HepG2 (cell line): ENCODE measurements around the gene MICAL3. TPM values are rescaled to one million over a fixed set of nuclear protein-coding genes. Genes with fewer than 3 reads are reported as not detected.

Experiments
- ATAC-seq: fragments of 200-7000 bp; cut with Tn5 transposase; 3 replicates; pipeline ENCODE4 v1.9.1; 2020; ENCODE audit warnings: mild to moderate bottlenecking, moderate library complexity
- BruUV-seq: library from RNA; stranded (reverse); fragments of 400-500 nt; replicated peaks from 2 replicates; lab custom pipeline; 2021; lab: Mats Ljungman, UMichigan
- CTCF ChIA-PET: fragments of 300-600 bp; formaldehyde crosslinking; extraction: SDS; loops from one replicate; lab custom pipeline; 2021; ENCODE audit warnings: low total read pairs, inconsistent platforms, low intra/inter-chr PET ratio; lab: Yijun Ruan, JAX
- POLR2A ChIA-PET: fragments of 350-600 bp; sonication (Branson Sonifier 250); formaldehyde crosslinking; loops from one replicate; lab custom pipeline; 2020; ENCODE audit warnings: antibody characterized with exemption, inconsistent platforms; lab: Yijun Ruan, JAX
- DNase-seq: peaks from one replicate; pipeline ENCODE4 v3.0.0-alpha.2; 2015; ENCODE audit warnings: low spot score
- FAIRE-seq: peaks from 3 replicates; lab custom pipeline; 2011; peaks lifted over from hg19 to GRCh38; lab: Jason Lieb, UNC
- H2AFZ ChIP-seq: one replicate; pipeline ENCODE4 v1.6.1; 2011; ENCODE audit warnings: low read length, inconsistent platforms
- H3K27ac ChIP-seq: fragments of 300-600 bp; 3 replicates; pipeline ENCODE4 v1.8.0; 2011; ENCODE audit warnings: mixed run types, mild to moderate bottlenecking, mixed read lengths, low read length, inconsistent platforms; ENCODE audit not compliant: insufficient read depth; ENCODE audit errors: extremely low read length
- H3K27me3 ChIP-seq, 2 experiments: fragments of 200-600 bp in 1 of 2; 2 replicates in 1 of 2; 3 replicates in 1 of 2; pipeline versions ENCODE4 v1.6.0 to v1.8.0; 2011; ENCODE audit warnings: low read length in 2 of 2, mild to moderate bottlenecking in 2 of 2, moderate library complexity in 2 of 2, inconsistent platforms in 1 of 2; ENCODE audit not compliant: insufficient read depth in 2 of 2, control insufficient read depth in 1 of 2
- H3K36me3 ChIP-seq, 2 experiments: fragments of 200-600 bp in 1 of 2; replicated peaks in 1 of 2; 2 replicates in 1 of 2; 3 replicates in 1 of 2; pipeline versions ENCODE4 v1.5.1 to v1.8.0; 2011; ENCODE audit warnings: low read length in 2 of 2, inconsistent platforms in 1 of 2; ENCODE audit not compliant: insufficient read depth in 2 of 2, control insufficient read depth in 1 of 2
- H3K4me1 ChIP-seq: 2 replicates; pipeline ENCODE4 v1.5.1; 2012; ENCODE audit warnings: low read length, inconsistent platforms; ENCODE audit not compliant: insufficient read depth
- H3K4me2 ChIP-seq: 2 replicates; pipeline ENCODE4 v1.6.0; 2011; ENCODE audit warnings: low read depth, low read length, inconsistent platforms
- H3K4me3 ChIP-seq, 3 experiments: fragments of 200-600 bp in 1 of 3; sonication (generic), shearing (Covaris generic) in 1 of 3; replicated peaks in 1 of 3; 2 replicates each; pipeline ENCODE4 v1.5.1; 2011 to 2016; ENCODE audit warnings: low read length in 3 of 3, inconsistent platforms in 2 of 3, low read depth in 2 of 3, mild to moderate bottlenecking in 2 of 3, control low read depth in 1 of 3, mixed read lengths in 1 of 3; ENCODE audit not compliant: insufficient read depth in 1 of 3
- H3K79me2 ChIP-seq: one replicate; pipeline ENCODE4 v1.6.1; 2011; ENCODE audit warnings: low read length, inconsistent platforms; ENCODE audit not compliant: insufficient read depth
- H3K9ac ChIP-seq: 2 replicates; pipeline ENCODE4 v1.6.0; 2011; ENCODE audit warnings: mild to moderate bottlenecking, low read depth, low read length, inconsistent platforms; ENCODE audit not compliant: insufficient read depth
- H3K9me3 ChIP-seq: 2 replicates; pipeline ENCODE4 v1.5.1; 2012; ENCODE audit warnings: mild to moderate bottlenecking, low read length
- H4K20me1 ChIP-seq: 2 replicates; pipeline ENCODE4 v1.6.0; 2011; ENCODE audit warnings: inconsistent platforms, mild to moderate bottlenecking, low read length, moderate library complexity; ENCODE audit not compliant: insufficient read depth
- ATF7 ChIP-seq, 2 experiments: fragments of 450-650 bp in 1 of 2; sonication (generic) in 1 of 2; formaldehyde crosslinking in 1 of 2; IDR thresholded peaks; 2 replicates each; pipeline versions ENCODE4 v1.4.0 to v1.6.1; 2016 to 2020; ENCODE audit warnings: antibody characterized with exemption in 1 of 2, mild to moderate bottlenecking in 1 of 2, missing genetic modification reagents in 1 of 2
- HBP1 ChIP-seq: IDR thresholded peaks from 2 replicates; pipeline ENCODE4 v1.6.1; 2016; ENCODE audit warnings: low read depth, control low read depth
- KLF12 ChIP-seq: sonication (generic); formaldehyde crosslinking; IDR thresholded peaks from 2 replicates; pipeline ENCODE4 v1.4.0; 2020; ENCODE audit warnings: missing genetic modification reagents, borderline replicate concordance
- MLX ChIP-seq: IDR thresholded peaks from 2 replicates; pipeline ENCODE4 v1.6.1; 2016
- ZNF124 ChIP-seq: sonication (generic); formaldehyde crosslinking; IDR thresholded peaks from 2 replicates; pipeline ENCODE4 v1.4.0; 2020; ENCODE audit warnings: missing genetic modification reagents
- ZNF276 ChIP-seq: sonication (generic); formaldehyde crosslinking; IDR thresholded peaks from 2 replicates; pipeline ENCODE4 v1.4.0; 2020; ENCODE audit warnings: mild to moderate bottlenecking, low read depth, missing genetic modification reagents
- ZSCAN20 ChIP-seq: sonication (generic); formaldehyde crosslinking; IDR thresholded peaks from 2 replicates; pipeline ENCODE4 v1.4.0; 2020; ENCODE audit warnings: missing genetic modification reagents, mild to moderate bottlenecking, borderline replicate concordance
- WGBS: methylation state at CpG from one replicate; pipeline ENCODE4 v1.1.6; 2017; ENCODE audit warnings: low lambda C conversion rate; 5-methylcytosine and 5-hydroxymethylcytosine counted together
- in situ Hi-C: cut with HindIII; loops from 2 replicates; pipeline ENCODE4 v1.10.0; 2017; ENCODE audit warnings: low pct_unique_long_range_greater_than_20kb; ENCODE audit not compliant: extremely low pct_ligation_motif_present
- intact Hi-C: fragments of 100-400 bp; cut with micrococcal nuclease; formaldehyde crosslinking; loops from one replicate; pipeline ENCODE4 v1.10.0; 2022; ENCODE audit not compliant: unreplicated experiment
- polyA plus RNA-seq, 8 experiments: library from polyadenylated mRNA; depleted of rRNA in 3 of 8; stranded (reverse) in 7 of 8; unstranded in 1 of 8; fragments of >200 nt; fragmentation: Illumina TruSeq in 4 of 8; extraction: Trizol in 4 of 8; gene quantifications; 2 replicates each; pipeline versions ENCODE4 v1.2.1 to v1.2.3, GENCODE V29; 2011 to 2016; ENCODE audit warnings: low read depth in 4 of 8, missing spikeins in 1 of 8, mixed read lengths in 1 of 8; ENCODE audit not compliant: insufficient read depth in 1 of 8
- total RNA-seq, 5 experiments: library from RNA; depleted of rRNA; stranded (reverse); fragments of >200 nt; fragmentation: Illumina TruSeq; extraction: Trizol; gene quantifications; 2 replicates each; pipeline ENCODE4 v1.2.3, GENCODE V29; 2016; ENCODE audit warnings: low read depth in 1 of 5
- TF ChIP-seq, protein P1 (sequence below): sonication (generic); formaldehyde crosslinking; IDR thresholded peaks from 2 replicates; pipeline ENCODE4 v1.9.0; 2022; ENCODE audit warnings: low read depth, missing genetic modification reagents
- TF ChIP-seq, protein P2 (sequence below): IDR thresholded peaks from 2 replicates; pipeline ENCODE4 v1.6.1; 2016; ENCODE audit warnings: low read depth, missing genetic modification reagents, missing compliant biosample characterization

Gene MICAL3
- total and polyA plus RNA-seq, 2 of the 13 experiments (the other 11 are each of a cell fraction or from before 2014, with no cell fraction given): 5.3 to 12.5 TPM

DNA sequence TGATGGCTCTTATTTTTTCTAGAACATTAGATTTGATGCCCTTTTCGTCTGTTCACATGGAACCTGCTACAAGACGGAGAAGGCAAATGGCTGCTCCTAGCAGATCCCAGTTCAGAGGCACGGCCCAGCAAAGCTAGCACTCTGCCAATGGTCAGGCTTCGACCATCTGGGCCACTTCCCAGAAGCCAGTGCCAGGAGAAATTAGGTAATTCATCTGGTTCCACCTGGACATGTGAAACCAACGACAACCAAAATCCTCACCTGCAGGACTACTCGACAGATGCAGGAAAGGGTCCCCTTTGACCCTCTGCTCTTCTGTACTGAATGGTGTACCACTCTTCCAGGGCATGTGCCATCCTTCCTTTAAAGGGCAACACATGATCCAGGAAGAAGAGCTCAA lies 25.4 kb downstream of the MICAL3 start (continued):
- TF ChIP-seq ATF7 (IDR thresholded peaks at IDR 0.05) (no peak), ATF7 (CRISPR knock-in tag; IDR thresholded peaks at IDR 0.05) (no peak)

DNA sequence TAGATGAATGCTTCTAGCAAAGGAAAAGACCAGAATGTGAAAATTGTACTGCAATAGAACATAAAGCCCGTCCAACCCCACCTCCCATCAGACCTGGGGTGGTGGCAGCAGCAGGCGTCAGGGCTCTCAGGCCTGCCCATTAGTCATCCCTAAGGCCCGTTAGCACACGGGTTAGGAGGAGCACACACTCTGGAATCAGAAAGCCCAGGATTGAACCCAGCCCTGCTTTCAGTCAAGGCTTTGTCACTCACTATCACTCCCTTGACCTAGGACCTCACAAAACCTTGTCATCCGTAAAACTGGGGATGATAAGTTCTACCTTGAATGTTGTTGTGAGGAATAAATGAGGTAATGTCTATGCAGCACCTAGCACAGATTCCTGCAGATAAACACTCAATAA lies 26.9 kb downstream of the MICAL3 start:
- no peak overlapping the region for H2AFZ ChIP-seq
- no peak for ATAC-seq
- CTCF ChIA-PET: no interaction called here
- H3K27ac ChIP-seq: no peak overlapping the region
- DNase-seq: no peak
- no peak overlapping the region for H3K9ac ChIP-seq
- peaks cover 51% of the 10 kb centered on the region for H3K79me2 ChIP-seq
- no peaks in the 10 kb centered on the region for H3K9me3 ChIP-seq
- H3K36me3 ChIP-seq: no peaks in the 10 kb centered on the region
- POLR2A ChIA-PET: no interaction called here
- no peaks in the 10 kb centered on the region for H3K27me3 ChIP-seq
- WGBS: 97% methylated on average over 4 of the region's 5 CpGs
- in situ Hi-C loops (loop anchor here (10.0 kb wide), 1 partner anchor 163 kb away; no protein-coding TSS in a partner anchor), intact Hi-C loops (no loop called here)
- no peak for FAIRE-seq
- no TSS peak for BruUV-seq
- no peak overlapping the region for H3K4me3 ChIP-seq
- H3K4me2 ChIP-seq: no peak overlapping the region
- no peaks in the 10 kb centered on the region; the same call in none of the 2 replicates for H4K20me1 ChIP-seq
- H3K4me1 ChIP-seq: peaks cover 40% of the 10 kb centered on the region
- no peak for TF ChIP-seq ZNF276 (CRISPR knock-in tag)
- TF ChIP-seq, protein P1, sequence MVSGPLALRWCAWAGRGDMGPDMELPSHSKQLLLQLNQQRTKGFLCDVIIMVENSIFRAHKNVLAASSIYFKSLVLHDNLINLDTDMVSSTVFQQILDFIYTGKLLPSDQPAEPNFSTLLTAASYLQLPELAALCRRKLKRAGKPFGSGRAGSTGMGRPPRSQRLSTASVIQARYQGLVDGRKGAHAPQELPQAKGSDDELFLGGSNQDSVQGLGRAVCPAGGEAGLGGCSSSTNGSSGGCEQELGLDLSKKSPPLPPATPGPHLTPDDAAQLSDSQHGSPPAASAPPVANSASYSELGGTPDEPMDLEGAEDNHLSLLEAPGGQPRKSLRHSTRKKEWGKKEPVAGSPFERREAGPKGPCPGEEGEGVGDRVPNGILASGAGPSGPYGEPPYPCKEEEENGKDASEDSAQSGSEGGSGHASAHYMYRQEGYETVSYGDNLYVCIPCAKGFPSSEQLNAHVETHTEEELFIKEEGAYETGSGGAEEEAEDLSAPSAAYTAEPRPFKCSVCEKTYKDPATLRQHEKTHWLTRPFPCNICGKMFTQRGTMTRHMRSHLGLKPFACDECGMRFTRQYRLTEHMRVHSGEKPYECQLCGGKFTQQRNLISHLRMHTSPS (CRISPR knock-in tag): no peak
- TF ChIP-seq, protein P2, sequence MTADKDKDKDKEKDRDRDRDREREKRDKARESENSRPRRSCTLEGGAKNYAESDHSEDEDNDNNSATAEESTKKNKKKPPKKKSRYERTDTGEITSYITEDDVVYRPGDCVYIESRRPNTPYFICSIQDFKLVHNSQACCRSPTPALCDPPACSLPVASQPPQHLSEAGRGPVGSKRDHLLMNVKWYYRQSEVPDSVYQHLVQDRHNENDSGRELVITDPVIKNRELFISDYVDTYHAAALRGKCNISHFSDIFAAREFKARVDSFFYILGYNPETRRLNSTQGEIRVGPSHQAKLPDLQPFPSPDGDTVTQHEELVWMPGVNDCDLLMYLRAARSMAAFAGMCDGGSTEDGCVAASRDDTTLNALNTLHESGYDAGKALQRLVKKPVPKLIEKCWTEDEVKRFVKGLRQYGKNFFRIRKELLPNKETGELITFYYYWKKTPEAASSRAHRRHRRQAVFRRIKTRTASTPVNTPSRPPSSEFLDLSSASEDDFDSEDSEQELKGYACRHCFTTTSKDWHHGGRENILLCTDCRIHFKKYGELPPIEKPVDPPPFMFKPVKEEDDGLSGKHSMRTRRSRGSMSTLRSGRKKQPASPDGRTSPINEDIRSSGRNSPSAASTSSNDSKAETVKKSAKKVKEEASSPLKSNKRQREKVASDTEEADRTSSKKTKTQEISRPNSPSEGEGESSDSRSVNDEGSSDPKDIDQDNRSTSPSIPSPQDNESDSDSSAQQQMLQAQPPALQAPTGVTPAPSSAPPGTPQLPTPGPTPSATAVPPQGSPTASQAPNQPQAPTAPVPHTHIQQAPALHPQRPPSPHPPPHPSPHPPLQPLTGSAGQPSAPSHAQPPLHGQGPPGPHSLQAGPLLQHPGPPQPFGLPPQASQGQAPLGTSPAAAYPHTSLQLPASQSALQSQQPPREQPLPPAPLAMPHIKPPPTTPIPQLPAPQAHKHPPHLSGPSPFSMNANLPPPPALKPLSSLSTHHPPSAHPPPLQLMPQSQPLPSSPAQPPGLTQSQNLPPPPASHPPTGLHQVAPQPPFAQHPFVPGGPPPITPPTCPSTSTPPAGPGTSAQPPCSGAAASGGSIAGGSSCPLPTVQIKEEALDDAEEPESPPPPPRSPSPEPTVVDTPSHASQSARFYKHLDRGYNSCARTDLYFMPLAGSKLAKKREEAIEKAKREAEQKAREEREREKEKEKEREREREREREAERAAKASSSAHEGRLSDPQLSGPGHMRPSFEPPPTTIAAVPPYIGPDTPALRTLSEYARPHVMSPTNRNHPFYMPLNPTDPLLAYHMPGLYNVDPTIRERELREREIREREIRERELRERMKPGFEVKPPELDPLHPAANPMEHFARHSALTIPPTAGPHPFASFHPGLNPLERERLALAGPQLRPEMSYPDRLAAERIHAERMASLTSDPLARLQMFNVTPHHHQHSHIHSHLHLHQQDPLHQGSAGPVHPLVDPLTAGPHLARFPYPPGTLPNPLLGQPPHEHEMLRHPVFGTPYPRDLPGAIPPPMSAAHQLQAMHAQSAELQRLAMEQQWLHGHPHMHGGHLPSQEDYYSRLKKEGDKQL (CRISPR knock-in tag): no peak
- TF ChIP-seq KLF12 (CRISPR knock-in tag): no peak
- TF ChIP-seq MLX (CRISPR knock-in tag): no peak
- no peak for TF ChIP-seq ZSCAN20
- TF ChIP-seq ZNF124: no peak
- TF ChIP-seq HBP1 (CRISPR knock-in tag): no peak
